Islet of Langerhans (tissue), 1 donor: ENCODE measurements around the gene HNRNPR.

ENCODE experiments used
- FAIRE-seq: peaks from one replicate; lab custom pipeline; 2011; peaks lifted over from hg19 to GRCh38; lab: Jason Lieb, UNC

The HNRNPR gene

GRCh38 chr1:23368562-23369334 lies 24.7 kb upstream of the HNRNPR start:
- FAIRE-seq: no peak

DNA sequence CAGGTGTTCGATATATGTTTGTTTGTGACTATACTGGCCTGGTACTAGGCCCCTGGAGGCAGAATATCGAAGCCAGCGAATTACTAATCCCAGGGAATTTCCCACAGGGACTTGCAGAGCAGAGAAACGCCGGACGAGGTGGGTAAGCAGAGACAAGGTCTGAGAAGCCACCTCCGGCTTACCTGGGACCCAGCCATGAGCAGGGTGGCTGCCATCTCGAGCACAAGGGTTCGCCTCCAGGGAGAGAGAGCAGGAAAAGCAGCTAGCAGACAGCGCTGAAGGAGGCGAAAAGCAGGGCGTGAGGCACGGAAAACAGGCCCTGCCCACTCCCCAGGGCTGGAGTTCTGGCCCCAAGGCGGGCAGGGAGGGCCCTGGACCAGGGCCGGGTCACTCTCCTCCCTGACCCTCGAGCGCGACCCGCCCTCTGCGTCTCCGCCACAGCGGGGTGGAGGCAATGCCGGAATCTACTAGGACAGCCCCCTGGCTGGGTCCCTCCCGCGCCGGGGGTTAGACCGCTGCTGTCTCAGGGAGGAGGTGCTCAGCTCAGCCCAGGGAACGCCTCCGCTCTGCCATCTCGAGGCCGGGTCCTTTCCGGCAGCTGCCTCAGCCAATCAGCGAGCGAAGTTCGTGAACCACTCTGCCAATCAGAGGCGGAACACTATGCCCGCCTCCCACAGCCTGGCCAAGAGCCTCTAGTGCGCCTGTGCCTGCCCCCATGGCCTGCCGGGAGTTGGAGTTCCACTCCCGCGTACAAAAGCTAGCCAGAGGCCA lies 23.9 kb upstream of the HNRNPR start:
- no peak for FAIRE-seq

- FAIRE-seq: no peak
These were observed 23.3 kb upstream of the HNRNPR start for GRCh38 chr1:23367451-23367790.

DNA sequence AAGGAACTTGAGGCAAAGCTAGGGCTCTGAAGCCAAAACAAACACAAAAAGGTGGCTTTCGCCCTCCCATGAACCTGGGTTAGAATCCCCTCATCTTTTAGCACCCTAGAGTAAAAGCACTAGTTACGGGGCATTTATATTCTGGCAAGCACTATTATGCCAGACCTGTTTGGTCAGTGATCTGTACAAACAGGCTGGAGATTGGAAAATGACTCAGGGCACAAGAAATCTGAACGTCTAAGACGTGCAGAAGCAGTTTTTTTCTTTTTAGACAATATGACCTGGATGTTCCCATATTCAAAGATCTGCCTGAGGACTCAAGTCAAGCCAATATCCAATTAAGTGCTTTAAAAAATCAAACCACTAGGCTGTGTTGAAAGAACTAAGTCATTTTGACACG lies 22.5 kb upstream of the HNRNPR start:
- no peak for FAIRE-seq

DNA sequence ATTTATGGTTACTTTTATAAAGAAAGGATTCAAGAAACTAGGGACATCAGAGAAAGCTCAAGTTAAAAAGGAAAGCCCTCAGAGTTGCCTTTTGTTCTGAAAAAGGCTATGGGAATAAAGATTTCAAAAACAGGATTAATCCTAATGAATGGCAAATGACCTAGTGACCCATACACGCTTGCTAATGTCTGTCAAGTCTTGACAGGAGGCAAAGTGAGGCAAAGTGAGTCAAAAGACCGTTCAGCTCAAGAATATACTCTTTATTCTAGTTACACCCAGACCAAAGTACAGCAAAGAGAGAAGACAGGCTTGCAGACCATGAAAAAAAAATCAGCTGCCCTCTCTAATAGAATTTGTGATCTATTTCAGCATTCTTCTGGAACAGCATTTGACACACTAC lies 22.1 kb upstream of the HNRNPR start:
- no peak for FAIRE-seq

DNA sequence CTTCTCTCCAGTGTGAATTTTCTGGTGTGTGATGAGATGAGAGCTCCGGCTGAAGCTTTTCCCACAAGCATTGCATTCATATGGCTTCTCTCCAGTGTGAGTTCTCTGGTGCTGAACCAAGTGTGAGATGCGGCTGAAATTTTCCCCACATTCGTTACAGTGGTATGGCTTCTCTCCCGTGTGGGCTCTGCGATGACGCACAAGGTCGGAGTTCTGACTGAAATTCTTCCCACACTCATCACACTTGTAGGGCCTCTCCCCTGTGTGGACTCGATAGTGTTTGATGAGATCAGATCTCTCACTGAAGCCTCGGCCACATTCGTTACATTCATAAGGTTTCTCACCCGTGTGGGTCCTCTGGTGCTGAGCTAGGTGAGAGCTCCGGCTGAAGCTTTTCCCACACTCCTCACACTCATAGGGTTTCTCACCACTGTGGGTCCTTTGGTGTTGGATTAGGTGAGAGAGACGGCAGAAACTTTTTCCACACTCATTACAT lies 18.2 kb upstream of the HNRNPR start:
- FAIRE-seq: no peak

- FAIRE-seq: no peak
These were observed 14.3 kb upstream of the HNRNPR start for GRCh38 chr1:23358310-23358875.

GRCh38 chr1:23357138-23357908 lies 13.2 kb upstream of the HNRNPR start:
- no peak for FAIRE-seq

DNA sequence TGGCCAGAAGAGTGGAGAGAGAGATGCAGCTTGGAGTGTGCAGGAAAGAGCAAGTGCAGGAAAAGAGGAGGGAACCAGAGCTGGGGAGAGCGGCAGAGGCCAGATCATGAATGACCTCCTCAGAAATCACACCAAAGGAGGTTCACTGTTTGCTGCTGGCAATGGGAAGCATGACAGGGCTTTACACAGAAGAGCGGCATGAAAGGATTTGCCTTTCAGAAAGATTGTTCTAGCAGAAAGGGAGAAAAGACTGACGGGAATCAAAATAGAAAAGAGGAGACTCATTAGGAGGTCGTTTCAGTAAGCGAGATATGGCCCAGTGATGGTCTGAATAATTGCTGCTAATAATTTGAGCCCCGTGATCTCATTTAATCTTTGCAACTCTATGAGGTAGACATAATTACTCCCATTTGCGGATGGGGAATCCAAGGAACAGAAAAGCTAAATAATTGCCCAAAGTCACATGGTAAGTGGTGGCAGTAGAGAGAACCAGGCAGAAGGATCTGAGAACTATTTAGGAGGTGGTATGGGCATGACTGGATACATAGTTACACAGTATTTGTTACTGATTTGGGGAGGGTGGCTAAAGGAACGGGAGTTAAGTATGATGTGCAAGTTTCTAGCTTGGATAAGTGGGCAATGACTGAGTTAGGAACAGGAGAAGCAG lies 12.5 kb upstream of the HNRNPR start:
- FAIRE-seq: no peak

DNA sequence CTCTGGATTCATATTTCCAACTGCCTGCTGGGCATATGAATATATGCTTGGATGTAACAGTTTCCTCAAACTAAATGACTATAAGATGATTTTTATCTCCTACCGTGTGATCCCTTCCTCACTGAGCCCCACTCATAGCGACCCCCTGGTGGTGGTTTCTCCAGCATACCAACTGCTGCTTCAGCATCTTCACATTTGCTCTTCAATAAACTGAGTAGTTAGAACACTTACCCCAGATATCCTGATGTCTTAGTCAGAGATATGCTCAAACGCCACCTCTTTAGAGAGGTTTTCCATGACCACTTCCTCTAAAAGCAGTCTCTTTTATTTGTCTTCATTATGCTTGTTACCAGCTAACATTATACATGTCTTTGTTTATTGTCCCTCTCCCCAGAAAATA lies 10.2 kb upstream of the HNRNPR start:
- FAIRE-seq: no peak

GRCh38 chr1:23352096-23352695 lies 8.1 kb upstream of the HNRNPR start:
- no peak for FAIRE-seq

DNA sequence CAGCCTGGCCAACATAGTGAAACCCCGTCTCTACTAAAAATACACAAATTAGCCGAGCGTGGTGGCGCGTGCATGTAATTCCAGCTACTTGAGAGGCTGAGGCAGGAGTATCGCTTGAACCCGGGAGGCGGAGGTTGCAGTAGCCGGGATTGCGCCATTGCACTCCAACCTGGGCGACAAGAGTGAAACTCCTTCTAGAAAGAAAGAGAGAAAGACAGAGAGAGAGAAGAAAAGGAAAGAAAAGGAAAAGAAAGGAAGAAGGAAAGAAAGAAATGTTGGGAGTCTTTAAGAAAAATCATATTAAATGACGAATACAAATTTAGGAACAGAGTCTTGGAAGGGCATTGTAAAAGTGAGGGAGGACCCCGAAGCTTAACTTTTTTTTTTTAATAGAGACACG lies 1.8 kb upstream of the HNRNPR start:
- no peak for FAIRE-seq

GRCh38 chr1:23344987-23345472 lies 946 bp upstream of the HNRNPR start:
- FAIRE-seq: no peak

- no peak for FAIRE-seq
These were observed 618 bp downstream of the HNRNPR start for GRCh38 chr1:23343221-23344110.

DNA sequence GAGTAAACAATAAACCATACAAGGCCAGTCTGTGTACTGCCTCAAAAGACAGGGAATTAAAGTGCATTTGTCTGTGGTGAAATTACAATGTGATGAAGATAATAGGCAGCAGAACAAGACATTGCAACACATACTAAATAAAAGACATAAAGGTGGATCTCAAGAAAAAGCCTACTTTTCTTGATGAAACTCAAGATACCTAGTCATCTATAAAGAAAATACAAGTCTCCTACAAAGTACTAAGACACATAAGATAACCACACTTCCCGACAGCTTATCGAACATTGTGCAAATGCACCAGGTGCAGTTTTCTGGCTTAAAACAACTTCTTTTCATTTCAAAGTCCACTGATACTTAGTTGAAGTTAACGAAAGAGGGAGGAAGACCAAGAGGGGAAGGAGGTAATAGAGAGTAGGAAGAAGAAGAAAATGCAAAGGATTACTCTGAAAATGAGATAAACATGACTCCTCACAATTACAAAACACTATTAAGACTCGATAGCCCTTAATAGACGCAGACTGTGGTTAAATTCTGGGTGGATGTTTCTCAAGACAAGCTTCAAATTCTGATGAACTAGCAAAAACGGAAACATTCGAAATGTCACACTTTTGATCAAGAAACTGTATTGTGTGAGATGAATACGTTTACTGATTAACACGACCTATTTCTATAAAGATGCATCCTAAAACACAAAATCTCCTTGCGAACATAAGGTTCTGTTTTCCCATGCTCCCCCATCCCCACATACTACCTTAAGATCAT lies 2.0 kb downstream of the HNRNPR start:
- no peak for FAIRE-seq

DNA sequence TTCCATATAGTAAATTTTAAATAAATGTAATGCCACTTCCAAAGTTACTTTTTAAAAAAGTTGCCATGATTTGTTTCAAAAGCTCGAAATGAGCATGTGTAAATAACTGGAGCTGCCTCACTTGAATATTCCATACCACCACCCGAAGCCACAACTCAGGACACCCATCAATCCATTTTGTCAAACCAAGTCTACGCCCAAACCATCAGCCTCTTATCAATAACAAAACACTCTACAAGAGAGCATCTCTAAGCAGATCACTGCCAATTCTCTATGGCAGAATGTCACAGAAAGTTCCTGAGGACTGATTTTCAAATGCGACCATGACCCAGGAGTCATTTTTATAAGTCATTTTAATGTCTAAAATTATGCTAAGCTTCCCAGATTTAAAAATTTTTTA lies 4.5 kb downstream of the HNRNPR start:
- no peak for FAIRE-seq

- FAIRE-seq: no peak
These were observed 6.2 kb downstream of the HNRNPR start for GRCh38 chr1:23337869-23338268.

- no peak for FAIRE-seq
These were observed 12.4 kb downstream of the HNRNPR start for GRCh38 chr1:23331713-23332112.

DNA sequence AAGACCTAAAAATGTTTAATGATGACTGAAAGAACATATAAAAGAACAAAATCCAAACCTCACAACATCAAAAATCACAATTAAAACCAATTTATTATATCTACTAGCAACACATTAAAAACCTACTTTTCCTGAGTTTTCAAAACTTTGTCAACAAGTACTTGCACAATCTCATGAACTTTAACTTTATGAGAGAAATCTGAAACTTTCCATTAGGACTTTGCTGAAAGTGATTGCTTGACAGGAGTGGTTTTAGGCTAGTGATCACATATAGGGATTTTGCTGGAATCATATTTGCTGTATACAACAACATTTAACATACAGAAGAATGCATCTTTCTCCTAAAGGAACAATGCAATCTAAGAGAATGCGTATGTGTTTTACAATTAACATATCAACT lies 13.2 kb downstream of the HNRNPR start:
- no peak for FAIRE-seq

DNA sequence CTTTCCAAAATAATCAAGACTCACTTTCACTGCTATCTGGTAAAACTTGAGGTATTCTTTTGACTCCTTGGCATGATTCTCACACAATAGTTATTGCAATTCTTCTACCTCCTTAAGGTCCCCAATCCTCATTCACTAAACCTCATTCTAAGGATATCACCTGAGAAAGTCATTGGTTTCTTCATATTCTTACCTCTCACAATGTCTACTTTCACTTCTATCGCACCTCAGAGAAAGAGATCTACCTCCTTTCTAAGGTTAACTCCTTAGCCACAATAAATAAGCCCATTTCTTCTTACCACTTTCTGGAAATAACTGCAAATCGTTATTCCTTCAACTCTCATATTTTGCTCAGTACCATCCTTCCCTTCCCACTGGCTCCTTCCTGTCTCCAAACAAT lies 18.7 kb downstream of the HNRNPR start:
- FAIRE-seq: no peak
